A204.1 (cell line): Measurements from ENCODE around the gene KCNA2.

Source experiments
- FAIRE-seq: peaks from 2 replicates; lab custom pipeline; 2012; peaks lifted over from hg19 to GRCh38; lab: Jason Lieb, UNC

Gene KCNA2

DNA sequence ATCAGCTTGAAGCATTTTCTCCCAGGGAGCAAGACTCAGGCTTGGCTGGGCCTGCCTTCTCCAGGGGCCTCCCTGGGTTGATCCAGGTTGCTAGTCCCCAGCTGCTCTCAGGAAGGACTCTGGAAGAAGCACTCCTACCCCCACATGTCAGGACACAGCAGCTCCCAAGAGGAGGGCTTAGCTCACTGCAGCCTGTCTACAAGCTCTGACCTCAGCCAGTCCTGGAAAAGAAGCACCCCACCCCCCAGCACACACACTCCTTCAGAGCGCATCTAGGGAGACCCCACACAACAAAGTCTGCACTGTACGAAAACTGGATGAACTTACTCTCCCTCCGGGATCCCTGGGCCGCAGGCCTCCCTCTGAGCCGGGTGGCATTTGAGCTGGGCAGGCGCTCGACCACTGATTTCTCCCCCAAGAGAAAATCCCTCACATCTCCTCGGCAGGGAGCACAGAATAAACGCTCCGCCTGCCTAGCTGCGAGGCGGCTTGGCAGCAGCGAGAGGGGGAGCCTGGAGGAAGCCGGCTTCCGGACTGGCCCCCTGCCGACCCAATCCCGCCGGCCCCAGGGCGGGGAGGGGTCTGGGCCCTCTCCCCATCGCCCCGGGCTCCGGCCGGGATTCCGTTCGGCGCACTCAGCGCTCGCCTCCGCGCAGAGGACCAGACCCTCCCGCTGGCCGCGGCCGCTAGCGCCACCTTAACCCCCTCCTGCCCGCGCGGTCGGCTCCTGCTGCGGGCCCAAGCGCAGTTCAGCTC, at the start of gene KCNA2:
Gene KCNA2 (minus strand): TSS at position 458 of the 756 bp plus-strand sequence. CDS start 1,576 bp downstream, outside the sequence.
- FAIRE-seq: no peak

DNA sequence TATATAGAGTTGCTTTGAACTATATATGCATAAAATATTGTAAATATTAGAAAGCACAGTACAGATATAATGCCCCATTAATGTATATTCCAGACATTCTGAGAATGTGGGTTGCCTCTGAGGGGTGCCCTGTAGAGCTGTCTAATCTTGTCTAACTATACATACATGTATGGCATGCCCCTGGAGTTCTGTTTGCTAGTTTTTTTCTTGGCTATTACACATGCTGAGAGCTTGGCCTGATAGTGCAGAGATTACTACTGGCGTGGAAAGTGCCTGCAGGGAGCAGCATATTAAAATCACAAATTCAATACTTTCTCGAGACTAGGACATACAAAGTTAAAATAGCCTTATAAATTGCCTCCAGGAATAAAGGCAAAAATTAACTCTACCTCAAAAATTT, 44.5 kb upstream of the KCNA2 start:
- no peak for FAIRE-seq

DNA sequence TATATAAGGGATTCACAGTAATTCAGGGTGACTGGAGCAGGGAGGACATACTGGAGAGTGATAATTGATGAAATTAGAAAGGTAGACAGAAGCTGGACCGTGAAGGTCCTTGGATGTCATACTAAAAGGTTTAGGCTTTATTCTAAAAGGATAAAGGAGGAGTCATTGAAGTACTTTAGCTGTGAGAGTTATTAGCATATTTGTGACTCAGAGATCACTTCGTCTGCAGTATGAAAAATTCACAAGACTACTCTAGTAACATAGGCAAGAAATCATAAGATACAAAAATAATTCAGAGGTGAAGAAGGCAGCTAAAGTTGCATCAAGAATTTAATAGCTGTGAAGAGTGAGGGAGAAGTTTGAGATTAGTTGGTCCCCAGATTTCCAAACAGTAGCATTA, 42.3 kb upstream of the KCNA2 start:
- FAIRE-seq: no peak

DNA sequence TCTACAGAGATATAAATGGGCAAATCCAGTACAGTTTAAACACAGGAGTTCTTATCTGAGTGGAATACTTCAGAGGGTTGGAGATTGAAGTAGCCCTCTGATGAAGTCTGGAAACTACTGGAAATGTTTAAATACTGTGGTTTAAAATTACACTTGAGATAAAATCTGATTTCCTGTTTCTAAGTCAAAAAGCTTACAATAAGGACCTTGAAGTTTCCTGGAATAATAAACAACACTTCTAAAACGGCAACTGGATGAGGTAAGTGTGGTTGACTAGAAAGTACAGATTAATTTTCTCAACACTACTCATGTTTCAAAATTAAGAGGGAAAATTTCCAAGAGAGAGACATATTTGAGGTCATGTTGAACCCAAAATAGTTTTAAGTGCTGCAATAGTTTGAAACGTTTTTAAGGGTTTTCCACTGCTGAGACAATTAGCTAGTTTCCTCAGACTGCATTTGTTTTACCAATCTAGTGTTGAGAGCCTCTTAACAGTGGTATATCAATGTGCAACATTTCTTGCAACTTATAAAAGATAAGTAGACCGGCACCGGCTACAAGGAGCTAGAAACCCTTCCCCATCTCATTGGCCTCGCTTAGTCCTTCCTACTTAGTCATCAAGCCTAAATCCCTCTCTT, 41.2 kb upstream of the KCNA2 start:
- FAIRE-seq: no peak

DNA sequence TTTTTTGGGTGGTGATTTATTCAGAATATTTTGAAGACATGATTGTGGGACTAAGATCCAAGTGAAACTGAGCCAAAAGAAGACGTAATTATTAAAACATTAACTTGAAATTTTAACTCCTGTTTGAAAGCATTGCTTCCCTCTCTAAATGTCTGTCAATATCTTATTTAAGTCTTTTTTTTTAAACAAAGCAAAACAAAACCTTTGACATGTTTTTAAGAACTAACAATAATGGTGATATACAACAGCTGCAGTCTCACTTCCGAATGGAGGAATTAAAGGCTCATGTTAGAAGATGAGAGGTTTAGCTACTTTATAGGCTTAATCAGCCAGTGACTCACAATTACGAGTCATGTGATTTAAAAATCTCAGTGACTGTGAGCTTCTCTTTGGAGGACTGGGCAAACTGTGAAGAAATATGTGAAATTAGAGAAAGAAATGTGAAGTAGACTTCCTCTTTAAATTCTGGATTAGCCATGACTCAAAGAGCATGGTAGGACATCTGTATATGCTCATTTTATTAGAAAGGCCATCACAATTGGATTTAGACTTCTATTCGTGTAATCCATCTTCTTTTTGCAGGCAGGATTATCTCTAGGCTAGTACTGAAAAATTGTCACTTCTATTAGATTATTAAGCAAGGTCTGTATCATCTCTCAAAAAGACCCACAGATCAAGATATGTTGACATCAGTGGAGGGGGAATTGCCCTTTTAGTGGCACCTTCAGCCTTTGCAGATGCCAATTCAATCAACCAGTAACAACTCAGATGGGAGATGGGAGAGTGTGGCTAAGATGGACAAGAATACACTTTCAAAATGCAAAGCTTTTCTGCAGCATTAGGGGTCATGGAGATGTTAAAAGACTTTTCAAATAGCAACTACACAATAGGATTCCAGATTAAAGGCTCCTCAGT, 39.9 kb upstream of the KCNA2 start:
- FAIRE-seq: no peak

DNA sequence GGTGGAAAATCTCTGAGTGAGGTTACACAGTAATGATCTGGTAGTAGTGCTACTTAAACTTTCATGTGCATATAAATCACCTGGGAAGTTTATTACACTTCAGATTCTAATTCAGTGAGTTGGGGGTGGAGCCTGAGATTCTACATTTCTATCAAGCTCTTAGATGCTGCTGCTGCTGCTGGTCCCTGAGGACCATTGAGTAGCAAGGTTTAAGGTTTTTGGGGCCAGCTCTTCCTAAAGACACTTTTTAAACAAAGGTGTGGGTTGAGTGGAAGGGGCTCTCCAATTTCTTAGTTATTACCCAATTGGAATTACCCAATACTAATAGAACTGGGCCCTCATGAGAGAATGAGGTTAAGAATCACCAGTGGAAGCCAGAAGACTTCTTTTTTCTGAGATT, 39.1 kb upstream of the KCNA2 start:
- FAIRE-seq: no peak

DNA sequence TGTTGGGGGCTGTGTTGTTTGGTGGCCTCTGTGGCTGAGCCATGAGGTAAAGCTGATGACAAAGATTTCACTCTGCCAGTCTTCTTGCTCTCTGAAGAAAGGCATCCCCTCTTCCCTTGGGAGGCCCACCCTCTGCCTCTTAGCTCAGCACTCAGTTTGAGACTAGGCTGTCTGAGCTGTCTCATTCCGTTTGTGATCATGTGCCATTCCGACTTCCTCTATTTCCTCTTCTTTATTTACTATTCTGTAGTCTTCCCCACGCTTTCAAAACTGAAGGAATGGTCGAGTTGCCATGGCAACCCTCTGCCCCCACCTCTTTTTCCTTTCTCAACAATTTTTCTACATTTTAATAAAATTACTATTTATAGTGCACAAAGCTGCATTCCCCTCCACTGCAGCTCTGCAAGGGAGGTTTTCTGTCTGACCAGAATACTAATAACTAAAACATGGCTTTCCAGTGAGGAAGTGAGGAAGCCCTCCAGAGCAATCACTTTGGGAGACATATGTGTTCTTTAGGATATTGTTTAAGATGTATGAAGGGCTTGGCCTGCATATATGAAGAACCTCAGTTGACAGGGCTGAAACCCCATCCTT, 37.8 kb upstream of the KCNA2 start:
- FAIRE-seq: no peak

DNA sequence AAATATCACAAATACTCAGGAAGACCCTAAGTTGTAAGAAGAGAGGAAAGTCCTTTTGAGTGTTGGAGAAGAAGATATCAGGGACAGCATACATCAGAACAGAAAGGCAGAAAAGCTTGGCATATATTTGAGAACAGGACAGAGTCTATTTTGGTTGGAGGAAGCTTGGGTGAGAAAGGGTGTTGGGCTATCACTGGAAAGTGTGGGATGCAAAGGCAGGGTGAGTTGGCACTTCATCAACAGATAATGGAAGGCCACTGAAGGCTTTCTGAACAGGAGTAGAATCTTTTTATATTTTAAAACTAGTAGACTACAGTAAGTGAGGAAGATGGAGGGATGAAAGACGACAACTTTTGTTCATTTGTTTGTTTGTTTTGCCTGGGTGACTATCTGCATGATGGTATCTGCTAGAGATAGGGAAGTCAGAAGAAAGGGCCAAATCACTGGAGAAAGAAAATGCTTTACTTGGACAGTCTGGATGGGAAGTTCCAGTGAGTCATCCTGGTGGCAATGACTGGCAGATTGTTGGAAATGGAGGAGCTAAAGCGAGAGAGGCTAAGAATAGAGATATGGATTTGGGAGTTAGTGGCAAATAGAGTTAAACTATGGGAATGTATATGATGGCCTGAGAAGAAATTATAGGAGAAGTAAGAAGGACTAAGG, 33.7 kb upstream of the KCNA2 start:
- FAIRE-seq: no peak

DNA sequence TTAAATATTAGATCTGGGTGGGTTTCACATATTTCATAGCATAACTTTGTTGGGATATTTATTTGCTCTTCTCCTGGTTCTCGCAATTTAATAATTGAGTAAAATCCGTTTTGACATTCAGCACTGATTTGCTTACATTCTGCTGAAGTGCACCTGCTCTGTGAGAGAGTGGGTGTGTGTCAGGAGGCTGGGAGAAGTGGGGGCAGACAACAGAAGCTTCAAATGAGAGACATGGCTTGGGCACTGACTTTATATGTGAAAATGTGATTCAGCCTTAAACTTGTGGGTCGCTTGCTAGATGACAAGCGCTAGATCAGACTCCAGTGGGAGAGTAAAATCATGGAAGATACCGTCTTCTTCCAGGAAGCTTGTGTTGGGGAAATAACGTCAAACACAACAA, 32.4 kb upstream of the KCNA2 start:
- no peak for FAIRE-seq

DNA sequence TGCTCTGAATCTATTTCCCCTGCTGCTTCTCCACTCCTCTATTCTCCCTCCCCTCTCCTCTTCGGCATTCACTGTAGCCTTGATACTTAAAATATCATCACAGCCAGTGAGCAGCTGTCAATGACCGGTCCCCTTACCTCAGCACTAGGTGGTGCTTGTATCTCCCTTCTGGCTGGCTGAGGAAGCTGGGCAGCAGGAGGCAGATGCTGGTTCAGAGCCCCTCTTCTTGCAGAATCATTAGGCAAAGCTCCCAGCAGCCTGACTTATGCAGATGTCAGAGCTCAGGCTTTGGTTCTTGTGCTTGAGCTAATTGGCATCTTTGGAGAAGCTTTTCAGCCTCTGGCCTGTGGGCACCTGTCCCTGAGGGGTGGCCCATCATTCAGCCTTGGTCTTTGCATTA, 31.9 kb upstream of the KCNA2 start:
- no peak for FAIRE-seq

DNA sequence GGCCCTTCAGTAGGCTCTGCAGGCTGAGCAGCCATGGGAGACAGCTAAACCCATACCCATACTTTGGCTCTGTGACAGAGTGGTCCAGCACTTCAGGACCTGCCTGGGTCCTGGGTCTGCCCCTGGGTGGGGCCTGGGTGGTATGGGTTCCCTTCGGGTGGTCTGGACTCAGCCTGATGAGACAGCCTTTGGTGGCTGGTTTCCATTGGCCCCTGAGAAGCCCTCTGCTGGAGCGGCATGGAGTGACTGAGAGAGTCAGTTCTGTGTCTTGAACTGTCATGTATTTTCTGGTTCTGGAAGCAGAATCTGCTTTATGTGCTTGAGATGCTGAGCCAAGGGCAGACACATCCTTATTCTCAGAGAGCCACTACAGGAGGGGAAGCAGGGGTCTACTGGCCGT, 31.3 kb upstream of the KCNA2 start:
- FAIRE-seq: no peak

DNA sequence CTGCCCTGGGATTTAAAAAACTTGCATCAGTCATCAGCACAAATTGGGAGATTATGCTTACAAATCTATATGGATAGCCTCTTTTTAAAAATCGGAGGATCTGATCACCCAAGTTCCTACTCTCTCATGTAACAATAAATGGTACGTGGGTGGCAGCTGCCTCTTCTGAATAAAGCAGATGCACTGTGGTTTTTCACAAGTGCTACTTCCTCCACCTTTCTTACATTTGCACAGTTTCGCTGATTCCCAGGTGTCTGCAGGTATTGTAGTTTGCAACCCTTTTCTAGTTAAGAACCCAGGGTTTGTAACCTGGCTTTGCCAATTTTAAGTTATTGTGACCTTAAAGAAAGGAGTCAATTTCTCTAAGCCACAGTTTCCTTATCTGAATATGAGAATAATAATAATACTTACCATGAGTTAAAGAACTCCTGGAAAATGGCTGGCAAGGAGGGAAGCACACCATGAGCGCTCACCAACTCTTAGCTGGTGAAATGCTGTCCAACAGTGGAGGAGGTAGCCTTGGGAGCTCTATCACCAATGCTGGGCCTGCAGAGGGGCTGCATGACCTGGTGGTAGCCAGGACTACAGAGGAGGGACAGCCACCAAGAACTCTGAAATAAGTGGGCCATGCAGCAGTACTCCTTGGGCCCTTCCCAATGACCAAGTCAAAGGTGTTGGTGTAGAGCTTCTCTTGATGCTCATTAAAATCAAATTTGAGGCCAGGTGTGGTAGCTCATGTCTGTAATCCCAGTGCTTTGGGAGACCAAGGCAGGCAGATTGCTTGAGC, 30.2 kb upstream of the KCNA2 start:
- FAIRE-seq: no peak

DNA sequence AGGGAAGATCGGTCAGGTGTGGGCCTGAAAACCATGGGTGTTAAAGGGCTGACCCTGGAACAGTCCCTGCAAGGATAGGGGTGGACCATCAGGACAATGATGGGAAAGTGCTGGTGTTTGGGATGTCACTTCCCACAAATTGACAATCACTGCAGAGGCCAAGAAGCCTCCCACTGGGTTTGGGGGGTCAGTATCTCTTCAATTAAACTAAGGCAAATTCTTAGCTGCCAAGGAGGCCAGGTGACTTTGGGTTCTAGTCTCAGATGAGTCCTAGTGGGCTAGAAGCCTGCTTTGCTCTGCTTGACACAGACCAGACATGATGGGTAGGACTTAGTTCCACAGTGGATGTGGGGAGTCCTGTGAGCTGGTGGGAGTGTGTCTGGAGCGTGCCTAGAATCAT, 29.3 kb upstream of the KCNA2 start:
- no peak for FAIRE-seq

DNA sequence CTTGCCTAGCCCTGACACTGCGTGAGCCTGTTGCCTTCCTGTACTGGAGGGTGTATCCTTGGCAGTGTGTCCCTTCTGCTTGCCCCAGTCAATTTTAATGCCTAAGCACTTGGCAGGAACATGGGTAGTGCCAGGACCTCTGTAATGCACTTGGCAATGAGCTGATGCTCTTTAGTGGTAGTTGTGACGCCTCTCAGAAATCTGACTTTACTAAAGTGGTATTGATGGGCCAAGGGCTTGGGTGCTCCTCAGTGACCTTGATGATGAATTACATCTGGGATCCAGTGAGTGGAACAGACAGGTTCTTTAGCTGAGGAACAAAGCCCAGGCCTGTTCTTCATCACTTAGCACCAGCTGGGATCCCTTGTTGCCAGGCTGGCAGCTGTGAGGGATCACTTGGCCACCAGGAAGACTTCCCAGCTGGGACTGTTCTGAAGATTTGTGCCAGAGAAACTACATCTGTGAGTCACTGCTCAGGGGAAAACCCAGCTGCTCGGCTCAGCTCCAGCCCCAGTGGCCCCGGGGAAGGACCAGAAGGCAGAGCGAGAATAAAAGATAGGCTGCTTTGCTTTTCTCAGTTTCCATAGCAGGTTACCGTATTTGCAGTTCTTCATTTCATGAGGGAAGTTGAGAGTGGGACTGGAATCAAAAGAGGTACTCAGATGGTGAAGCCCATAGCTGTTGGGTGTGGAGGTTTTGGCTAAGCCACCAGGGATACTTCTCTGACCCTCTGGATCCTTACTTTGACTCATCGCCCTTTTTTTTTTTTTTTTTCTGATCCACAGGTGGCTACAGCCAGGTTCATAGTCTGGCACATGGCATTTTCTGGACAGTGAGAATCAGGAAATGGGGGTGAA, 28.5 kb upstream of the KCNA2 start:
- no peak for FAIRE-seq

DNA sequence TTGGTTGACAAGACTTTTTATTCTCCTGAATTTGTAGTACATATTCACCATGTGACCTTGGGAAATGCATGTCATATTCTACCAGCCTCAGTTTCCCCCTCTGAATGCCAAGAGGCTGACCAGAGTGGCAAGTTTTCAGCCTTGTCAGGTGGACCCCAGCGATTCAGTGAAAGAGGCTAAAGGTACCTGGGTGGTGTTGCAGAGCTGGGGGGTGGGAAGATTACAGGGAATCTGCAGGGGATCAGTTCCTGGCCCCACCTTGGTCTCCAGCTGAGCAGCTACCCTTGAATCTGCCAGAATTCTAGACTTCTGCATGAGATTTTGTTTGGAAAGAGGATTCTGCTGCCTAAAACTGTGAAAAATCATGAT, 27.9 kb upstream of the KCNA2 start:
- FAIRE-seq: no peak

DNA sequence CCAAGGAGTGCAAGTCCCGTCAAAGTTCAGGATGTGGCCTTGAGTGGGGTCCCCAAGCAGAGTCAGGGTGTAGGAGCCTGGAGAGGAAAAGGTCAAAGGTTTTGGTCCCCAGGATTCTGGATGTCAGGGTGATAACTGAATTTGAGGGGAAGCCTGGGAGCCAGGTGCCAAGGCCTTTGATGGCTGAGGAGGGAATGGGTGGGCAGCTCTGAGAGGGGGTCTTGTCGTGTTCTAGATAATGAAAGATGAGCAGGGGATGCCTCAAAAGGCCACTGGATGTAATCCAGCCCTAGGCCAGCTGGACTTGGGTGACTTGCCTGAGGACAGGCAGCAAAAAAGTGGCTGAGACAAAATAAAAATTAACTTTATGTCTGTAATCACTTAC, 27.5 kb upstream of the KCNA2 start:
- no peak for FAIRE-seq

DNA sequence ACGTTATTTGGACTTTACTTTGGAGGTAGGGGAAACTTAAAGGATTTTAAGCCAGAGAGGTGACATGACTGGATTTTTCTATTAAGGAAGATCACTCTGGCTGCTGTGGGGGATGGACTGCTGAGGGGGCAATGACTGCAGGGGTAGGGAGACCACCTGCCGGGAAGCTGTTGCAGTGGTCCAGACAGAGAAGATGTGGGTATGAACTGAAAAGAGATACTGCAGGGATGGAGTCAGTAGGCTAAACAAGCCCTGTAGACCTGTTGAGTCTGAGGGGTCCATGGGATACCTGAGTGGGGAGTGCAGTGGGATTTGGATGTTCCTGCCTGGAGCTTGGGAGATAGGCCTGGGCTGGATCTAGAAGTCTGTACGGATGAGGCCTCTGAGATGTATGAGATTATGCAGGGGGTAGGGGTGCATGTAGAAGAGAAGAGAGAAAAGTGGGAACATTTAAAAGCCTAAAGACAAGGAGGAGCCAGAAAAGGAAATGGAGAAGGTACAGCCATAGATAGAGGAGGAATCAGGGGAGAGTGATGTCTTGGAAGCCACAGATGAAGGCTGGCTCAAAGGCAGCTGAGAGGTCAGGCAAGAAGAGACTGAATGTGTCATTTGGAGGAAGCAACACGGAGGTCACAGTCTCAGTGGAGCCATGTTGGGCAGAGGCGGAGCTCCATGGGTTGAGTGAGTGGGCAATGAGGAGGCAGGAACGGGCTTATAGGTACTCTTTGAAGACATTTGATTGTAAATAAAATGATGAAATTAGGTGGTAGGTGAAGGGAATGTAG, 25.9 kb upstream of the KCNA2 start:
- no peak for FAIRE-seq

DNA sequence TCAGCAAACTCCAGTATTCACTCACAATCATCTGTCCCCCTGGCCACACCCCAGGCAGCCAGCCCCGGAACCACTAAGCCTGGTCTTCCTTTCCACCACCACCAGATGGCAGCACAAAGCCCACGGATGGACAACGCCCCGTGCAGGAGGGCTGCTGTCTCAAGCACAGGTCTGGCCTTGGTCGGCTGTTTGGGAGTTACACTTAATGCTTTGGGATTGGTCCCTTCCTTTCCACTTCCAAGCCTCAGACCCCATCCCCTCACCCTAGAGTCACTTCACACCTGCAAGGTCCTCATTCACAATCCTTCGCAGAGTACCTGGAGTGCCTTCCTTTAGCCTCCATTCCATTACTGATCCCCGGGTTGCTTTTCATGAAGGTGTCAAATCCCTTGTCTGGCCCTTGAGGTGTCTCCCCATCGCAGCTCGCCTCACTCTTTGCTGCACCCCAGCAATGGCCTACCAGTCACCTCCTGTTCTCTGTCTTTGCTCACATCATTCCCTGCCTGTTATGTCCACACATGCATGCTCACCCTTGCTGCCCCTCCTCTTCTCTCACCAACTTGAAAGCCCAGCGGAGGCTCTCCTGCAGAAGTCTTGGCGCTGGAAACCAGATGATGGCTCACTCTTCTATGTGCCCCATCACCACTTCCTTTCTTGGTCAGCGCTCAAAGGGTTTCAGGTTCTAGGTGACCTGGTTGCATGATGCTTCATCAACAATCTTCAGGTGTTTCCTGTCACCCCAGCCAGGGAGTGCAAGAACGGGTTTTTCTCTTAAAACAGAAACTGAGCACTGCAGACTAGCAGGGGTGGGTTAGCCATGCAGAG, 24.9 kb upstream of the KCNA2 start:
- no peak for FAIRE-seq
